HepG2 (cell line): ENCODE data around the gene JHY. TPM values are rescaled to one million over a fixed set of nuclear protein-coding genes. Genes with fewer than 3 reads are reported as not detected.

Experiments used
- ATAC-seq: fragments of 200-7000 bp; cut with Tn5 transposase; 3 replicates; pipeline ENCODE4 v1.9.1; 2020; ENCODE audit warnings: mild to moderate bottlenecking, moderate library complexity
- BruUV-seq: library from RNA; stranded (reverse); fragments of 400-500 nt; replicated peaks from 2 replicates; lab custom pipeline; 2021; lab: Mats Ljungman, UMichigan
- CTCF ChIA-PET: fragments of 300-600 bp; formaldehyde crosslinking; extraction: SDS; loops from one replicate; lab custom pipeline; 2021; ENCODE audit warnings: low total read pairs, inconsistent platforms, low intra/inter-chr PET ratio; lab: Yijun Ruan, JAX
- POLR2A ChIA-PET: fragments of 350-600 bp; sonication (Branson Sonifier 250); formaldehyde crosslinking; loops from one replicate; lab custom pipeline; 2020; ENCODE audit warnings: antibody characterized with exemption, inconsistent platforms; lab: Yijun Ruan, JAX
- DNase-seq: peaks from one replicate; pipeline ENCODE4 v3.0.0-alpha.2; 2015; ENCODE audit warnings: low spot score
- FAIRE-seq: peaks from 3 replicates; lab custom pipeline; 2011; peaks lifted over from hg19 to GRCh38; lab: Jason Lieb, UNC
- H2AFZ ChIP-seq: one replicate; pipeline ENCODE4 v1.6.1; 2011; ENCODE audit warnings: low read length, inconsistent platforms
- H3K27ac ChIP-seq: fragments of 300-600 bp; 3 replicates; pipeline ENCODE4 v1.8.0; 2011; ENCODE audit warnings: mixed run types, mild to moderate bottlenecking, mixed read lengths, low read length, inconsistent platforms; ENCODE audit not compliant: insufficient read depth; ENCODE audit errors: extremely low read length
- H3K27me3 ChIP-seq, 2 experiments: fragments of 200-600 bp in 1 of 2; 2 replicates in 1 of 2; 3 replicates in 1 of 2; pipeline versions ENCODE4 v1.6.0 to v1.8.0; 2011; ENCODE audit warnings: low read length in 2 of 2, mild to moderate bottlenecking in 2 of 2, moderate library complexity in 2 of 2, inconsistent platforms in 1 of 2; ENCODE audit not compliant: insufficient read depth in 2 of 2, control insufficient read depth in 1 of 2
- H3K36me3 ChIP-seq, 2 experiments: fragments of 200-600 bp in 1 of 2; replicated peaks in 1 of 2; 2 replicates in 1 of 2; 3 replicates in 1 of 2; pipeline versions ENCODE4 v1.5.1 to v1.8.0; 2011; ENCODE audit warnings: low read length in 2 of 2, inconsistent platforms in 1 of 2; ENCODE audit not compliant: insufficient read depth in 2 of 2, control insufficient read depth in 1 of 2
- H3K4me1 ChIP-seq: 2 replicates; pipeline ENCODE4 v1.5.1; 2012; ENCODE audit warnings: low read length, inconsistent platforms; ENCODE audit not compliant: insufficient read depth
- H3K4me2 ChIP-seq: 2 replicates; pipeline ENCODE4 v1.6.0; 2011; ENCODE audit warnings: low read depth, low read length, inconsistent platforms
- H3K4me3 ChIP-seq, 3 experiments: fragments of 200-600 bp in 1 of 3; sonication (generic), shearing (Covaris generic) in 1 of 3; replicated peaks in 1 of 3; 2 replicates each; pipeline ENCODE4 v1.5.1; 2011 to 2016; ENCODE audit warnings: low read length in 3 of 3, inconsistent platforms in 2 of 3, low read depth in 2 of 3, mild to moderate bottlenecking in 2 of 3, control low read depth in 1 of 3, mixed read lengths in 1 of 3; ENCODE audit not compliant: insufficient read depth in 1 of 3
- H3K79me2 ChIP-seq: one replicate; pipeline ENCODE4 v1.6.1; 2011; ENCODE audit warnings: low read length, inconsistent platforms; ENCODE audit not compliant: insufficient read depth
- H3K9ac ChIP-seq: 2 replicates; pipeline ENCODE4 v1.6.0; 2011; ENCODE audit warnings: mild to moderate bottlenecking, low read depth, low read length, inconsistent platforms; ENCODE audit not compliant: insufficient read depth
- H3K9me3 ChIP-seq: 2 replicates; pipeline ENCODE4 v1.5.1; 2012; ENCODE audit warnings: mild to moderate bottlenecking, low read length
- H4K20me1 ChIP-seq: 2 replicates; pipeline ENCODE4 v1.6.0; 2011; ENCODE audit warnings: inconsistent platforms, mild to moderate bottlenecking, low read length, moderate library complexity; ENCODE audit not compliant: insufficient read depth
- ARID2 ChIP-seq: sonication (generic); formaldehyde crosslinking; IDR thresholded peaks from 2 replicates; pipeline ENCODE4 v1.8.1; 2022; ENCODE audit warnings: mild to moderate bottlenecking, missing genetic modification reagents, borderline replicate concordance
- DR1 ChIP-seq: sonication (generic); formaldehyde crosslinking; IDR thresholded peaks from 2 replicates; pipeline ENCODE4 v1.8.0; 2021; ENCODE audit warnings: mild to moderate bottlenecking, missing genetic modification reagents, inconsistent platforms
- FIP1L1 ChIP-seq: fragments of 200-400 bp; formaldehyde crosslinking; IDR thresholded peaks from 2 replicates; pipeline ENCODE4 v1.6.1; 2018; ENCODE audit warnings: low read depth, mild to moderate bottlenecking, low read length, moderate library complexity, borderline replicate concordance; ENCODE audit not compliant: insufficient read depth
- GMEB1 ChIP-seq: sonication (generic); formaldehyde crosslinking; IDR thresholded peaks from 2 replicates; pipeline ENCODE4 v1.5.1; 2020; ENCODE audit warnings: missing genetic modification reagents, mild to moderate bottlenecking, borderline replicate concordance
- KMT2A ChIP-seq: sonication (generic); formaldehyde crosslinking; IDR thresholded peaks from 2 replicates; pipeline ENCODE4 v1.4.0; 2020; ENCODE audit warnings: missing genetic modification reagents
- PCBP1 ChIP-seq: fragments of 200-400 bp; formaldehyde crosslinking; IDR thresholded peaks from 2 replicates; pipeline ENCODE4 v1.6.1; 2017; ENCODE audit warnings: mild to moderate bottlenecking, low read depth, low read length, borderline replicate concordance
- SMAD9 ChIP-seq: sonication (generic); formaldehyde crosslinking; IDR thresholded peaks from 2 replicates; pipeline ENCODE4 v1.5.1; 2020; ENCODE audit warnings: mild to moderate bottlenecking, missing genetic modification reagents
- STAG1 ChIP-seq: sonication (generic); formaldehyde crosslinking; IDR thresholded peaks from 2 replicates; pipeline ENCODE4 v1.4.0; 2020; ENCODE audit warnings: missing genetic modification reagents
- TBL1XR1 ChIP-seq: fragments of 150-350 bp; IDR thresholded peaks from 2 replicates; pipeline ENCODE4 v1.6.1; 2014; ENCODE audit warnings: borderline replicate concordance, low read length; ENCODE audit not compliant: partially characterized antibody
- U2AF1 ChIP-seq: fragments of 200-400 bp; formaldehyde crosslinking; optimal IDR thresholded peaks from 2 replicates; pipeline ENCODE3; 2017; ENCODE audit warnings: mild to moderate bottlenecking, low read depth, low read length
- ZMAT3 ChIP-seq: sonication (generic); formaldehyde crosslinking; conservative IDR thresholded peaks from 2 replicates; pipeline ENCODE4 v1.7.0; 2021; ENCODE audit warnings: missing genetic modification reagents
- ZNF143 ChIP-seq: sonication (generic); formaldehyde crosslinking; IDR thresholded peaks from 2 replicates; pipeline ENCODE4 v1.4.0; 2020; ENCODE audit warnings: missing genetic modification reagents
- ZNF337 ChIP-seq: sonication (generic); formaldehyde crosslinking; IDR thresholded peaks from 2 replicates; pipeline ENCODE4 v1.5.1; 2020; ENCODE audit warnings: missing genetic modification reagents, low read depth, mild to moderate bottlenecking, borderline replicate concordance
- ZNF383 ChIP-seq: sonication (generic); formaldehyde crosslinking; IDR thresholded peaks from 2 replicates; pipeline ENCODE4 v1.4.0; 2020; ENCODE audit warnings: missing genetic modification reagents, mild to moderate bottlenecking, borderline replicate concordance
- ZNF761 ChIP-seq: sonication (generic); formaldehyde crosslinking; conservative IDR thresholded peaks from 2 replicates; pipeline ENCODE4 v1.4.0; 2020; ENCODE audit warnings: mild to moderate bottlenecking, missing genetic modification reagents
- ZNF766 ChIP-seq: sonication (generic); formaldehyde crosslinking; IDR thresholded peaks from 2 replicates; pipeline ENCODE4 v1.5.0; 2020; ENCODE audit warnings: missing genetic modification reagents, borderline replicate concordance
- WGBS: methylation state at CpG from one replicate; pipeline ENCODE4 v1.1.6; 2017; ENCODE audit warnings: low lambda C conversion rate; 5-methylcytosine and 5-hydroxymethylcytosine counted together
- in situ Hi-C: cut with HindIII; loops from 2 replicates; pipeline ENCODE4 v1.10.0; 2017; ENCODE audit warnings: low pct_unique_long_range_greater_than_20kb; ENCODE audit not compliant: extremely low pct_ligation_motif_present
- intact Hi-C: fragments of 100-400 bp; cut with micrococcal nuclease; formaldehyde crosslinking; loops from one replicate; pipeline ENCODE4 v1.10.0; 2022; ENCODE audit not compliant: unreplicated experiment
- polyA plus RNA-seq, 8 experiments: library from polyadenylated mRNA; depleted of rRNA in 3 of 8; stranded (reverse) in 7 of 8; unstranded in 1 of 8; fragments of >200 nt; fragmentation: Illumina TruSeq in 4 of 8; extraction: Trizol in 4 of 8; gene quantifications; 2 replicates each; pipeline versions ENCODE4 v1.2.1 to v1.2.3, GENCODE V29; 2011 to 2016; ENCODE audit warnings: low read depth in 4 of 8, missing spikeins in 1 of 8, mixed read lengths in 1 of 8; ENCODE audit not compliant: insufficient read depth in 1 of 8
- total RNA-seq, 5 experiments: library from RNA; depleted of rRNA; stranded (reverse); fragments of >200 nt; fragmentation: Illumina TruSeq; extraction: Trizol; gene quantifications; 2 replicates each; pipeline ENCODE4 v1.2.3, GENCODE V29; 2016; ENCODE audit warnings: low read depth in 1 of 5
- TF ChIP-seq, protein P1 (sequence below): sonication (generic); formaldehyde crosslinking; IDR thresholded peaks from 2 replicates; pipeline ENCODE4 v1.9.0; 2021; ENCODE audit warnings: missing genetic modification reagents, borderline replicate concordance

The JHY gene
- total and polyA plus RNA-seq, 2 of the 13 experiments (the other 11 are each of a cell fraction or from before 2014, with no cell fraction given), result not detected

DNA sequence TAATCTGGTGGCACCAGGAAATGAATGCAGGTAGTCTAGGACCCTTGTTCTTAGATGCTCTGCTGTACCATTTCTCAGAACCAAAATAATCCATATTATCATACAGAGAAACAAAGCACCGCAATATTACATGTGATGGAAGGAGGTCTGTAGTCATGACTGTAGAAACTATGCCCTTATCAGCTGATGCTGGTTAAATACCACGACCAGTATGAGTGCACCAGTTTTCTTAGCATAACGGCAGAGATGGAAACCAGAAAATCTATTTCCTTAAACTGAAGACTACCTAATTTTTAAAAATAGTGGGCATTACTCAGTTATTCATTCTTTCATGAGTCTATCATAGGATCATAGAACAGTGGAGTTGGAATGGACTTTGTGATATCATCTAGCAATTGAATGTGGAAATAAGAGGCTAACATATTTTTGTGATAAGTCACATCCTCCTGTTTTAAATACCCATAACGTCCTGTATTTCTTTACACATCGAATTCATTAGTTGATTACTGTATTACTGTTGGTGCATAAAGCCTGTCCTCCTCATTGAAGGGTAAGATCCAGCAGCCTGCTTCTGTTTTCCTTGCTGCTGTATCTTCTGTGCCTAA, 15.1 kb downstream of the JHY start:
- POLR2A ChIA-PET, result no interaction called here
- no peak overlapping the region for H3K27ac ChIP-seq

More for the DNA sequence above, 15.1 kb downstream of the JHY start:
- in situ Hi-C loops, result no loop called here
- whole genome bisulfite sequencing, result 21% methylated on average over 5 of the region's 5 CpGs
- no peaks in the 10 kb centered on the region for H3K4me1 ChIP-seq
- no peak overlapping the region for H3K4me2 ChIP-seq
- DNase-seq, result no peak
- TF ChIP-seq, protein P1, sequence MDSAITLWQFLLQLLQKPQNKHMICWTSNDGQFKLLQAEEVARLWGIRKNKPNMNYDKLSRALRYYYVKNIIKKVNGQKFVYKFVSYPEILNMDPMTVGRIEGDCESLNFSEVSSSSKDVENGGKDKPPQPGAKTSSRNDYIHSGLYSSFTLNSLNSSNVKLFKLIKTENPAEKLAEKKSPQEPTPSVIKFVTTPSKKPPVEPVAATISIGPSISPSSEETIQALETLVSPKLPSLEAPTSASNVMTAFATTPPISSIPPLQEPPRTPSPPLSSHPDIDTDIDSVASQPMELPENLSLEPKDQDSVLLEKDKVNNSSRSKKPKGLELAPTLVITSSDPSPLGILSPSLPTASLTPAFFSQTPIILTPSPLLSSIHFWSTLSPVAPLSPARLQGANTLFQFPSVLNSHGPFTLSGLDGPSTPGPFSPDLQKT (CRISPR knock-in tag), result no peak
- no peak for TF ChIP-seq KMT2A (CRISPR knock-in tag)
- no peak for TF ChIP-seq ZNF337 (CRISPR knock-in tag)
- TF ChIP-seq TBL1XR1, result no peak
- no peak for TF ChIP-seq STAG1 (CRISPR knock-in tag)
- no peak for TF ChIP-seq ZNF143 (CRISPR knock-in tag)
- TF ChIP-seq DR1 (CRISPR knock-in tag), result no peak
- TF ChIP-seq ZNF761 (CRISPR knock-in tag), result no peak
- no peak for TF ChIP-seq SMAD9 (CRISPR knock-in tag)
- no peak for TF ChIP-seq U2AF1
- TF ChIP-seq FIP1L1, result no peak
- TF ChIP-seq ARID2 (CRISPR knock-in tag), result no peak
- TF ChIP-seq PCBP1, result no peak
- TF ChIP-seq ZNF383 (CRISPR knock-in tag), result no peak
- TF ChIP-seq ZMAT3, result no peak
- TF ChIP-seq GMEB1 (CRISPR knock-in tag), result no peak
- TF ChIP-seq ZNF766, result no peak
- no peaks in the 10 kb centered on the region for H3K36me3 ChIP-seq
- BruUV-seq, result no TSS peak
- peaks cover 0 to 26% of the 10 kb centered on the region in 2 experiments; a peak in 2 of 5 replicates for H3K27me3 ChIP-seq
- FAIRE-seq, result no peak
- no peak overlapping the region for H2AFZ ChIP-seq
- no peaks in the 10 kb centered on the region for H3K9me3 ChIP-seq
- H4K20me1 ChIP-seq, result no peaks in the 10 kb centered on the region
- intact Hi-C loops, result no loop called here
- H3K4me3 ChIP-seq, result no peak overlapping the region
- H3K79me2 ChIP-seq, result no peaks in the 10 kb centered on the region
- H3K9ac ChIP-seq, result no peak overlapping the region
- CTCF ChIA-PET, result no interaction called here
- no peak for ATAC-seq
